K562 (cell line): ENCODE measurements around the gene ANKRD13D. TPM values are rescaled to one million over a fixed set of nuclear protein-coding genes. Genes with fewer than 3 reads are reported as not detected.

Experiments
- ATAC-seq: fragments of 200-7000 bp; cut with Tn5 transposase; 3 replicates; pipeline ENCODE4 v1.9.1; 2020; ENCODE audit warnings: moderate library complexity
- BruUV-seq: library from RNA; stranded (reverse); fragments of 400-500 nt; replicated peaks from 2 replicates; lab custom pipeline; 2021; lab: Mats Ljungman, UMichigan
- CTCF ChIA-PET: fragments of 300-600 bp; formaldehyde crosslinking; extraction: SDS; loops from one replicate; lab custom pipeline; 2021; ENCODE audit warnings: low intra/inter-chr PET ratio; lab: Yijun Ruan, JAX
- POLR2A ChIA-PET: fragments of 300-600, 350-650 bp; sonication (Branson Sonifier 250); formaldehyde crosslinking; extraction: SDS; loops from one replicate; lab custom pipeline; 2021; ENCODE audit warnings: antibody characterized with exemption, inconsistent platforms; lab: Yijun Ruan, JAX
- DNase-seq, 4 experiments: peaks; one replicate each; pipeline versions ENCODE4 v3.0.0 to v3.0.0-alpha.2; 2011 to 2018; ENCODE audit warnings: low spot score in 3 of 4, mixed read lengths in 3 of 4; ENCODE audit errors: extremely low read depth in 1 of 4
- FAIRE-seq: peaks from 2 replicates; lab custom pipeline; 2011; peaks lifted over from hg19 to GRCh38; lab: Jason Lieb, UNC
- H2AFZ ChIP-seq: 2 replicates; pipeline ENCODE4 v1.6.0; 2011; ENCODE audit warnings: low read depth, low read length, control low read depth, inconsistent platforms
- H3K27ac ChIP-seq: fragments of 200-600 bp; 3 replicates; pipeline ENCODE4 v1.8.0; 2011; ENCODE audit warnings: low read depth, mild to moderate bottlenecking, control low read depth, inconsistent platforms, low read length, moderate library complexity, mixed read lengths; ENCODE audit errors: extremely low read depth
- H3K27me3 ChIP-seq, 2 experiments: fragments of 300-600 bp in 1 of 2; 2 replicates in 1 of 2; 3 replicates in 1 of 2; pipeline versions ENCODE4 v1.6.0 to v1.8.0; 2011; ENCODE audit warnings: inconsistent platforms in 2 of 2, low read length in 2 of 2, mild to moderate bottlenecking in 1 of 2, mixed read lengths in 1 of 2, moderate library complexity in 1 of 2; ENCODE audit not compliant: control insufficient read depth in 2 of 2, insufficient read depth in 2 of 2
- H3K36me3 ChIP-seq: fragments of 300-600 bp; 3 replicates; pipeline ENCODE4 v1.8.0; 2011; ENCODE audit warnings: mild to moderate bottlenecking, low read length, inconsistent platforms; ENCODE audit not compliant: control insufficient read depth, insufficient read depth
- H3K4me1 ChIP-seq, 2 experiments: fragments of 200-600 bp in 1 of 2; replicated peaks in 1 of 2; 2 replicates in 1 of 2; 3 replicates in 1 of 2; pipeline versions ENCODE4 v1.5.1 to v1.8.0; 2011; ENCODE audit warnings: inconsistent platforms in 2 of 2, low read length in 2 of 2, mild to moderate bottlenecking in 1 of 2, mixed read lengths in 1 of 2, moderate library complexity in 1 of 2; ENCODE audit not compliant: control insufficient read depth in 2 of 2, insufficient read depth in 2 of 2
- H3K4me2 ChIP-seq: 2 replicates; pipeline ENCODE4 v1.6.1; 2011; ENCODE audit warnings: low read length, control low read depth, inconsistent platforms, mixed read lengths; ENCODE audit not compliant: insufficient read depth
- H3K4me3 ChIP-seq: fragments of 200-600 bp; sonication (generic), shearing (Covaris generic); 2 replicates; pipeline ENCODE4 v1.5.1; 2016; ENCODE audit warnings: control low read depth, inconsistent platforms
- H3K79me2 ChIP-seq: fragments of 200-600 bp; 3 replicates; pipeline ENCODE4 v1.8.0; 2011; ENCODE audit warnings: low read length, inconsistent platforms; ENCODE audit not compliant: control insufficient read depth, insufficient read depth
- H3K9ac ChIP-seq, 2 experiments: 2 replicates each; pipeline versions ENCODE4 v1.6.0 to v1.6.1; 2011; ENCODE audit warnings: low read depth in 2 of 2, low read length in 2 of 2, control low read depth in 1 of 2, inconsistent platforms in 1 of 2, mild to moderate bottlenecking in 1 of 2, mixed read lengths in 1 of 2; ENCODE audit not compliant: insufficient read depth in 1 of 2
- H3K9me1 ChIP-seq: one replicate; pipeline ENCODE4 v1.6.0; 2011; ENCODE audit warnings: inconsistent platforms, mild to moderate bottlenecking, low read length, moderate library complexity; ENCODE audit not compliant: control insufficient read depth, insufficient read depth
- H3K9me3 ChIP-seq: replicated peaks from 2 replicates; pipeline ENCODE4 v1.5.1; 2011; ENCODE audit warnings: low read depth, low read length, inconsistent platforms; ENCODE audit not compliant: control insufficient read depth, insufficient read depth
- H4K20me1 ChIP-seq: replicated peaks from 2 replicates; pipeline ENCODE4 v1.6.1; 2011; ENCODE audit warnings: low read length, inconsistent platforms, mixed read lengths; ENCODE audit not compliant: control insufficient read depth, insufficient read depth
- CTBP1 ChIP-seq: fragments of 450-650 bp; IDR thresholded peaks from 2 replicates; pipeline ENCODE4 v1.6.1; 2016; ENCODE audit warnings: borderline replicate concordance
- JUNB ChIP-seq: fragments of 450-650 bp; formaldehyde crosslinking; conservative IDR thresholded peaks from 2 replicates; pipeline ENCODE4 v1.4.0; 2020; ENCODE audit warnings: mild to moderate bottlenecking
- MEF2D ChIP-seq: conservative IDR thresholded peaks from 2 replicates; pipeline ENCODE4 v1.6.1; 2016; ENCODE audit warnings: low read depth, missing genetic modification characterization, missing compliant biosample characterization
- PHF20 ChIP-seq: fragments of 450-650 bp; IDR thresholded peaks from 2 replicates; pipeline ENCODE4 v1.6.1; 2018; ENCODE audit not compliant: partially characterized antibody
- RAD21 ChIP-seq, 2 experiments: fragments of 250-450 bp in 1 of 2; fragments of 450-650 bp in 1 of 2; sonication (Bioruptor Pico) in 1 of 2; formaldehyde crosslinking in 1 of 2; IDR thresholded peaks in 1 of 2; conservative IDR thresholded peaks in 1 of 2; 2 replicates each; pipeline versions ENCODE4 v1.4.0 to v1.8.0; 2020 to 2022; ENCODE audit warnings: mild to moderate bottlenecking in 2 of 2, moderate library complexity in 1 of 2
- RAD51 ChIP-seq: fragments of 450-650 bp; IDR thresholded peaks from 2 replicates; pipeline ENCODE4 v1.7.1; 2016; ENCODE audit warnings: low read depth, mild to moderate bottlenecking, borderline replicate concordance
- RBM15 ChIP-seq: fragments of 200-400 bp; formaldehyde crosslinking; IDR thresholded peaks from 2 replicates; pipeline ENCODE4 v1.6.1; 2018; ENCODE audit warnings: mild to moderate bottlenecking, low read length, moderate library complexity; ENCODE audit not compliant: insufficient read depth
- RCOR1 ChIP-seq, 2 experiments: IDR thresholded peaks; 2 replicates each; pipeline ENCODE4 v1.6.1; 2012; ENCODE audit warnings: low read depth in 2 of 2, low read length in 2 of 2, borderline replicate concordance in 1 of 2, improper control_type of control experiment in 1 of 2
- SMARCC2 ChIP-seq: fragments of 450-650 bp; IDR thresholded peaks from 2 replicates; pipeline ENCODE4 v1.6.1; 2017; ENCODE audit warnings: antibody characterized with exemption, moderate library complexity, mild to moderate bottlenecking, low read depth
- XRCC3 ChIP-seq: fragments of 450-650 bp; IDR thresholded peaks from 2 replicates; pipeline ENCODE4 v1.6.1; 2017; ENCODE audit warnings: mild to moderate bottlenecking, moderate library complexity
- ZKSCAN8 ChIP-seq: fragments of 200-800 bp; sonication (Bioruptor generic); IDR thresholded peaks from 2 replicates; pipeline ENCODE4 v1.6.1; 2016; ENCODE audit warnings: missing genetic modification characterization, missing compliant biosample characterization
- ZNF551 ChIP-seq: fragments of 250-450 bp; sonication (Bioruptor Pico); IDR thresholded peaks from 2 replicates; pipeline ENCODE4 v1.5.0; 2021; ENCODE audit warnings: mild to moderate bottlenecking, moderate library complexity
- ZNF699 ChIP-seq: fragments of 250-450 bp; sonication (Bioruptor Pico); IDR thresholded peaks from 2 replicates; pipeline ENCODE4 v1.8.0; 2021; ENCODE audit warnings: mild to moderate bottlenecking, moderate library complexity; ENCODE audit not compliant: insufficient replicate concordance
- WGBS: fragments of 100-300 bp; shearing (Covaris generic); methylation state at CpG from one replicate; pipeline ENCODE4 v1.1.6; 2016; ENCODE audit warnings: low coverage, mixed read lengths; ENCODE audit not compliant: insufficient coverage; ENCODE audit errors: missing lambda C conversion rate; 5-methylcytosine and 5-hydroxymethylcytosine counted together
- in situ Hi-C: fragments of 300-500 bp; cut with MboI; formaldehyde crosslinking; loops from 4 replicates; pipeline ENCODE4 v1.15.0; 2018; ENCODE audit warnings: inconsistent platforms, mixed read lengths
- intact Hi-C: fragments of 100-400 bp; cut with micrococcal nuclease; formaldehyde crosslinking; loops from 2 replicates; pipeline ENCODE4 v1.14.2; 2022
- polyA plus RNA-seq, 8 experiments: library from polyadenylated mRNA; depleted of rRNA in 4 of 8; stranded (reverse) in 5 of 8; unstranded in 3 of 8; fragments of >200 nt; fragmentation: Nextera tagmentation in 2 of 8; fragmentation: Illumina TruSeq in 1 of 8; extraction: Ambion mirVana in 2 of 8; extraction: Trizol in 1 of 8; gene quantifications; 2 replicates each; pipeline versions ENCODE4 v1.2.1 to v1.2.3, GENCODE V29; 2011 to 2014; ENCODE audit warnings: inconsistent platforms in 1 of 8, missing spikeins in 1 of 8
- total RNA-seq, 7 experiments: library from RNA; depleted of rRNA in 6 of 7; stranded (reverse); fragments of >200 nt in 6 of 7; fragmentation: Illumina TruSeq in 2 of 7; extraction: Trizol in 2 of 7; gene quantifications; 2 replicates each; pipeline versions ENCODE4 v1.2.1 to v1.2.3, GENCODE V29; 2011 to 2021; ENCODE audit warnings: low replicate concordance in 1 of 7
- TF ChIP-seq, protein P1 (sequence below): fragments of 450-650 bp; IDR thresholded peaks from 2 replicates; pipeline ENCODE4 v1.6.1; 2016; ENCODE audit warnings: mild to moderate bottlenecking
- TF ChIP-seq, protein P2 (sequence below): sonication (generic); formaldehyde crosslinking; IDR thresholded peaks from 2 replicates; pipeline ENCODE4 v1.8.1; 2023; ENCODE audit warnings: mild to moderate bottlenecking, missing genetic modification reagents
- TF ChIP-seq, protein P3 (sequence below): IDR thresholded peaks from 2 replicates; pipeline ENCODE4 v1.6.1; 2012; ENCODE audit warnings: low read depth, low read length, improper control_type of control experiment, borderline replicate concordance

Gene ANKRD13D
- total and polyA plus RNA-seq, 9 of the 15 experiments (the other 6 are each of a cell fraction or from before 2014, with no cell fraction given): 0.94 to 40.9 (median 22.4) TPM

DNA sequence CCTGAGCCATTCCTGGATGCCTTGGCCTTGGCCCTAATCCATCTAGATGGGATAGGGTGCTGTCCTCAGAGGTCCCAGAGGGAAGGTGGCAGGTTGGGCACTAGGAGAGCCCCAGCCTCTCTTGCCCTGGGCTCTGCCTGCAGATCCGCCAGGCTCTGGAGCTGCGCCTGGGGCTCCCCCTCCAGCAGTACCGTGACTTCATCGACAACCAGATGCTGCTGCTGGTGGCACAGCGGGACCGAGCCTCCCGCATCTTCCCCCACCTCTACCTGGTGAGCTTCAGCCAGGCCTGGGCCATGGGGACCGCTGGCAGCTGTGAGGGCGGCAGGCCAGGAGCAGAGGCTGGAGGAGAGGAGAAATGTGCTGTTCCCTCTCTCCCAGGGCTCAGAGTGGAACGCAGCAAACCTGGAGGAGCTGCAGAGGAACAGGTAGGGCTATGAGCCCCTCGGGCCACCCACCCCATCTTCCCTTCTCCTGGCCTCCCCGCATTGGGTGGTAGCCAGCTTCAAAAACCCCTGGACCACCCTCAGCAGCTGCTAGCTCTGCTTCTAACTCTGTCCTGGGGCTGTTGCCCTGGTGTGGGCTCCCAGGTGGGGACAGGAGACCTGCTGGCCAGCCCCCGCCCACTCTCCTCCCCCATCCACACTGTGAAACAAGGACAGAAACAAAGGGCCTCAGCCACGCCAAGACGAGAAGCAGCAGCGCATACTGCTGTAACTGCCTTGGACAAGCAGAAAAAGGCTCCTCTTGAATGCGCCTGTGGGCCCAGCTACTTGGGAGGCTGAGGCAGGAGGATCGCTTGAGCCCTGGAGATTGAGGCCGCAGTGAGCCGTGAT, 19.1 kb downstream of the ANKRD13D start:
- ATAC-seq: no peak
- no peak for FAIRE-seq
- no TSS peak for BruUV-seq
- Histone ChIP-seq H3K36me3 (no peaks in the 10 kb centered on the region), H3K9me1 (no peaks in the 10 kb centered on the region), H3K4me1 (peaks cover 21 to 68% of the 10 kb centered on the region in 2 experiments), H3K79me2 (no peaks in the 10 kb centered on the region), H3K9me3 (no peaks in the 10 kb centered on the region), H3K27ac (no peak overlapping the region), H3K27me3 (no peaks in the 10 kb centered on the region), H4K20me1 (no peaks in the 10 kb centered on the region), H2AFZ (no peak overlapping the region), H3K9ac (peak overlapping the region in 1 of 2 experiments; percentile 43; a peak in 2 of 4 replicates), H3K4me2 (no peak overlapping the region), H3K4me3 (no peak overlapping the region)
- 54% methylated on average over 18 of the region's 20 CpGs for WGBS
- POLR2A ChIA-PET: interaction anchor here (0.6 to 1.8 kb wide), 5 partner anchors 9 to 294 kb away, joined by 3 to 4 read pairs (median 3); no protein-coding TSS in a partner anchor
- in situ Hi-C loops (no loop called here), intact Hi-C loops (no loop called here)
- CTCF ChIA-PET: no interaction called here
- DNase-seq: no peak
- TF ChIP-seq ZNF551 (no peak), SMARCC2 (no peak), ZKSCAN8 (no peak), RBM15 (no peak), RAD51 (no peak), CTBP1 (no peak), ZNF699 (CRISPR knock-in tag) (no peak), RAD21 (CRISPR knock-in tag; conservative IDR thresholded peaks at IDR 0.05 in 1 of 2, IDR thresholded peaks at IDR 0.05 in 1 of 2) (no peak), PHF20 (no peak), RCOR1 (IDR thresholded peaks at IDR 0.05; ENCODE audit: borderline replicate concordance in 1 of 2, low read depth in 2 of 2, low read length in 2 of 2) (no peak), MEF2D (tag) (no peak), JUNB (no peak), XRCC3 (no peak)
- TF ChIP-seq, protein P1, sequence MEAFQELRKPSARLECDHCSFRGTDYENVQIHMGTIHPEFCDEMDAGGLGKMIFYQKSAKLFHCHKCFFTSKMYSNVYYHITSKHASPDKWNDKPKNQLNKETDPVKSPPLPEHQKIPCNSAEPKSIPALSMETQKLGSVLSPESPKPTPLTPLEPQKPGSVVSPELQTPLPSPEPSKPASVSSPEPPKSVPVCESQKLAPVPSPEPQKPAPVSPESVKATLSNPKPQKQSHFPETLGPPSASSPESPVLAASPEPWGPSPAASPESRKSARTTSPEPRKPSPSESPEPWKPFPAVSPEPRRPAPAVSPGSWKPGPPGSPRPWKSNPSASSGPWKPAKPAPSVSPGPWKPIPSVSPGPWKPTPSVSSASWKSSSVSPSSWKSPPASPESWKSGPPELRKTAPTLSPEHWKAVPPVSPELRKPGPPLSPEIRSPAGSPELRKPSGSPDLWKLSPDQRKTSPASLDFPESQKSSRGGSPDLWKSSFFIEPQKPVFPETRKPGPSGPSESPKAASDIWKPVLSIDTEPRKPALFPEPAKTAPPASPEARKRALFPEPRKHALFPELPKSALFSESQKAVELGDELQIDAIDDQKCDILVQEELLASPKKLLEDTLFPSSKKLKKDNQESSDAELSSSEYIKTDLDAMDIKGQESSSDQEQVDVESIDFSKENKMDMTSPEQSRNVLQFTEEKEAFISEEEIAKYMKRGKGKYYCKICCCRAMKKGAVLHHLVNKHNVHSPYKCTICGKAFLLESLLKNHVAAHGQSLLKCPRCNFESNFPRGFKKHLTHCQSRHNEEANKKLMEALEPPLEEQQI: no peak
- TF ChIP-seq, protein P2, sequence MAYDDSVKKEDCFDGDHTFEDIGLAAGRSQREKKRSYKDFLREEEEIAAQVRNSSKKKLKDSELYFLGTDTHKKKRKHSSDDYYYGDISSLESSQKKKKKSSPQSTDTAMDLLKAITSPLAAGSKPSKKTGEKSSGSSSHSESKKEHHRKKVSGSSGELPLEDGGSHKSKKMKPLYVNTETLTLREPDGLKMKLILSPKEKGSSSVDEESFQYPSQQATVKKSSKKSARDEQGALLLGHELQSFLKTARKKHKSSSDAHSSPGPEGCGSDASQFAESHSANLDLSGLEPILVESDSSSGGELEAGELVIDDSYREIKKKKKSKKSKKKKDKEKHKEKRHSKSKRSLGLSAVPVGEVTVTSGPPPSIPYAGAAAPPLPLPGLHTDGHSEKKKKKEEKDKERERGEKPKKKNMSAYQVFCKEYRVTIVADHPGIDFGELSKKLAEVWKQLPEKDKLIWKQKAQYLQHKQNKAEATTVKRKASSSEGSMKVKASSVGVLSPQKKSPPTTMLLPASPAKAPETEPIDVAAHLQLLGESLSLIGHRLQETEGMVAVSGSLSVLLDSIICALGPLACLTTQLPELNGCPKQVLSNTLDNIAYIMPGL (CRISPR knock-in tag): no peak
- TF ChIP-seq, protein P3, sequence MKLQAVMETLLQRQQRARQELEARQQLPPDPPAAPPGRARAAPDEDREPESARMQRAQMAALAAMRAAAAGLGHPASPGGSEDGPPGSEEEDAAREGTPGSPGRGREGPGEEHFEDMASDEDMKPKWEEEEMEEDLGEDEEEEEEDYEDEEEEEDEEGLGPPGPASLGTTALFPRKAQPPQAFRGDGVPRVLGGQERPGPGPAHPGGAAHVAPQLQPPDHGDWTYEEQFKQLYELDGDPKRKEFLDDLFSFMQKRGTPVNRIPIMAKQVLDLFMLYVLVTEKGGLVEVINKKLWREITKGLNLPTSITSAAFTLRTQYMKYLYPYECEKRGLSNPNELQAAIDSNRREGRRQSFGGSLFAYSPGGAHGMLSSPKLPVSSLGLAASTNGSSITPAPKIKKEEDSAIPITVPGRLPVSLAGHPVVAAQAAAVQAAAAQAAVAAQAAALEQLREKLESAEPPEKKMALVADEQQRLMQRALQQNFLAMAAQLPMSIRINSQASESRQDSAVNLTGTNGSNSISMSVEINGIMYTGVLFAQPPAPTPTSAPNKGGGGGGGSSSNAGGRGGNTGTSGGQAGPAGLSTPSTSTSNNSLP: no peak
